Kidney epithelial cell (primary cell): ENCODE results near the gene MEOX2. TPM values are rescaled to one million over a fixed set of nuclear protein-coding genes. Genes with fewer than 3 reads are reported as not detected.

ENCODE experiments used
- DNase-seq: peaks from one replicate; pipeline ENCODE4 v3.0.0-alpha.2; 2010; ENCODE audit warnings: low read depth
- H3K27me3 ChIP-seq: 2 replicates; pipeline ENCODE4 v1.6.0; 2011; ENCODE audit warnings: low read length; ENCODE audit not compliant: control insufficient read depth, insufficient read depth
- H3K36me3 ChIP-seq: 2 replicates; pipeline ENCODE4 v1.5.1; 2011; ENCODE audit warnings: low read length; ENCODE audit not compliant: control insufficient read depth, insufficient read depth
- H3K4me3 ChIP-seq: 2 replicates; pipeline ENCODE4 v1.5.1; 2011; ENCODE audit warnings: low read depth, mild to moderate bottlenecking, control low read depth, low read length
- CTCF ChIP-seq: IDR thresholded peaks from 2 replicates; pipeline ENCODE4 v1.5.1; 2011; ENCODE audit warnings: mild to moderate bottlenecking, moderate library complexity, low read length, control low read depth, inconsistent platforms; ENCODE audit not compliant: insufficient read depth, poor library complexity, severe bottlenecking
- total RNA-seq: library from RNA; depleted of rRNA; stranded (reverse); fragments of >200 nt; gene quantifications from 2 replicates; pipeline ENCODE4 v1.2.3, GENCODE V29; 2015

The MEOX2 gene
- total RNA-seq, 1 donor from 2014 or later, result not detected

GRCh38 chr7:15667991-15668390, 18.5 kb downstream of the MEOX2 start:
- TF ChIP-seq CTCF, result no peak
- no peaks in the 10 kb centered on the region for H3K36me3 ChIP-seq
- H3K27me3 ChIP-seq, result no peaks in the 10 kb centered on the region
- DNase-seq, result no peak
- no peak overlapping the region for H3K4me3 ChIP-seq

GRCh38 chr7:15662451-15662850, 24.0 kb downstream of the MEOX2 start:
- no peaks in the 10 kb centered on the region for H3K27me3 ChIP-seq
- H3K36me3 ChIP-seq, result no peaks in the 10 kb centered on the region
- TF ChIP-seq CTCF, result no peak
- no peak overlapping the region for H3K4me3 ChIP-seq
- no peak for DNase-seq

- no peaks in the 10 kb centered on the region for H3K27me3 ChIP-seq
- TF ChIP-seq CTCF, result no peak
Measured at GRCh38 chr7:15658247-15658646, 28.2 kb downstream of the MEOX2 start.

GRCh38 chr7:15652776-15653290, 33.6 kb downstream of the MEOX2 start:
- no peak for TF ChIP-seq CTCF
- Histone ChIP-seq H3K4me3 (no peak overlapping the region), H3K27me3 (no peaks in the 10 kb centered on the region), H3K36me3 (no peaks in the 10 kb centered on the region)
- DNase-seq, result no peak

More at GRCh38 chr7:15658247-15658646, 28.2 kb downstream of the MEOX2 start:
- Histone ChIP-seq H3K36me3 (no peaks in the 10 kb centered on the region), H3K4me3 (no peak overlapping the region)
- no peak for DNase-seq

- DNase-seq, result no peak
- Histone ChIP-seq H3K27me3 (no peaks in the 10 kb centered on the region), H3K36me3 (no peaks in the 10 kb centered on the region), H3K4me3 (no peak overlapping the region)
- TF ChIP-seq CTCF, result no peak
Measured at GRCh38 chr7:15651693-15652092, 34.8 kb downstream of the MEOX2 start.

GRCh38 chr7:15650787-15651186, 35.7 kb downstream of the MEOX2 start:
- no peak overlapping the region for H3K4me3 ChIP-seq
- no peak for DNase-seq
- TF ChIP-seq CTCF, result no peak
- H3K27me3 ChIP-seq, result no peaks in the 10 kb centered on the region
- H3K36me3 ChIP-seq, result no peaks in the 10 kb centered on the region
